A549 (cell line): Measurements from ENCODE around the gene SCAMP2.

Experiments used
- EP300 ChIP-seq, 2 experiments: fragments of >200 bp; sonication (Bioruptor Twin); formaldehyde crosslinking; IDR thresholded peaks; 2 replicates in 1 of 2; 3 replicates in 1 of 2; pipeline ENCODE4 v1.6.1; 2016 to 2017
- MYC ChIP-seq: IDR thresholded peaks from 2 replicates; pipeline ENCODE4 v1.6.1; 2012; ENCODE audit warnings: mild to moderate bottlenecking, inconsistent platforms, low read length, improper control_type of control experiment, borderline replicate concordance
- NPAS2 ChIP-seq: fragments of 250-450 bp; sonication (Bioruptor Pico); IDR thresholded peaks from 2 replicates; pipeline ENCODE4 v1.8.0; 2022; ENCODE audit warnings: mild to moderate bottlenecking, moderate library complexity, borderline replicate concordance
- TF ChIP-seq, protein P1 (sequence below): fragments of >200 bp; sonication (Bioruptor Twin); formaldehyde crosslinking; IDR thresholded peaks from 3 replicates; pipeline ENCODE4 v1.5.1; 2016

DNA sequence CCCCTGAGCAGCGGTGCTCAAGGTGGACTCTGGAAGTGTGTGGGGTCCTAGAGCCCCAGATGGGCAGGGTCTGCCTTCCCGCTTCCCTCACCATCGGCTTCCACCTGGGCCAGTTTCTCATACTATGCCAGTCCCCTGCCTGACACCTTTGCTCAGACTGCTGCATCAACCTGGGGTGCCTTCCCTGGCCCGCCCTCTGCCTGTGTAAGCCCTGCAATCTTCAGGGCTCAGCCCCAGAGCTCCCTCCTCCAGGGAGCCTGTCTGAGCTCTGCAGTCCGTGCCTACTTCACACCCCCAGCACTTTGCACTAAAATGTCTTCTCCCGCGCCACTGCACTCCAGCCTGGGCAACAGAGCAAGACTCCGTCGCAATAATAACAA, 78.2 kb downstream of the SCAMP2 start:
- TF ChIP-seq, protein P1, sequence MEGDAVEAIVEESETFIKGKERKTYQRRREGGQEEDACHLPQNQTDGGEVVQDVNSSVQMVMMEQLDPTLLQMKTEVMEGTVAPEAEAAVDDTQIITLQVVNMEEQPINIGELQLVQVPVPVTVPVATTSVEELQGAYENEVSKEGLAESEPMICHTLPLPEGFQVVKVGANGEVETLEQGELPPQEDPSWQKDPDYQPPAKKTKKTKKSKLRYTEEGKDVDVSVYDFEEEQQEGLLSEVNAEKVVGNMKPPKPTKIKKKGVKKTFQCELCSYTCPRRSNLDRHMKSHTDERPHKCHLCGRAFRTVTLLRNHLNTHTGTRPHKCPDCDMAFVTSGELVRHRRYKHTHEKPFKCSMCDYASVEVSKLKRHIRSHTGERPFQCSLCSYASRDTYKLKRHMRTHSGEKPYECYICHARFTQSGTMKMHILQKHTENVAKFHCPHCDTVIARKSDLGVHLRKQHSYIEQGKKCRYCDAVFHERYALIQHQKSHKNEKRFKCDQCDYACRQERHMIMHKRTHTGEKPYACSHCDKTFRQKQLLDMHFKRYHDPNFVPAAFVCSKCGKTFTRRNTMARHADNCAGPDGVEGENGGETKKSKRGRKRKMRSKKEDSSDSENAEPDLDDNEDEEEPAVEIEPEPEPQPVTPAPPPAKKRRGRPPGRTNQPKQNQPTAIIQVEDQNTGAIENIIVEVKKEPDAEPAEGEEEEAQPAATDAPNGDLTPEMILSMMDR: no peak
- no peak for TF ChIP-seq NPAS2 (CRISPR knock-in tag)
- TF ChIP-seq EP300 (IDR thresholded peaks at IDR 0.05): no peak
- no peak for TF ChIP-seq MYC
